Measurements from ENCODE around the gene HIF1A.
"Not testable (repeated sequence)": the region's sequence is repeated elsewhere in the genome, so short reads cannot be mapped to it uniquely, and the experiment has no call there.

HIF1A gene

GRCh38 chr14:61652526-61653262 is 42.6 kb upstream of the HIF1A start:
- TF ChIP-seq ZFX (IDR thresholded peaks at IDR 0.05; ENCODE audit: borderline replicate concordance), result no peak
- TF ChIP-seq, protein P1, sequence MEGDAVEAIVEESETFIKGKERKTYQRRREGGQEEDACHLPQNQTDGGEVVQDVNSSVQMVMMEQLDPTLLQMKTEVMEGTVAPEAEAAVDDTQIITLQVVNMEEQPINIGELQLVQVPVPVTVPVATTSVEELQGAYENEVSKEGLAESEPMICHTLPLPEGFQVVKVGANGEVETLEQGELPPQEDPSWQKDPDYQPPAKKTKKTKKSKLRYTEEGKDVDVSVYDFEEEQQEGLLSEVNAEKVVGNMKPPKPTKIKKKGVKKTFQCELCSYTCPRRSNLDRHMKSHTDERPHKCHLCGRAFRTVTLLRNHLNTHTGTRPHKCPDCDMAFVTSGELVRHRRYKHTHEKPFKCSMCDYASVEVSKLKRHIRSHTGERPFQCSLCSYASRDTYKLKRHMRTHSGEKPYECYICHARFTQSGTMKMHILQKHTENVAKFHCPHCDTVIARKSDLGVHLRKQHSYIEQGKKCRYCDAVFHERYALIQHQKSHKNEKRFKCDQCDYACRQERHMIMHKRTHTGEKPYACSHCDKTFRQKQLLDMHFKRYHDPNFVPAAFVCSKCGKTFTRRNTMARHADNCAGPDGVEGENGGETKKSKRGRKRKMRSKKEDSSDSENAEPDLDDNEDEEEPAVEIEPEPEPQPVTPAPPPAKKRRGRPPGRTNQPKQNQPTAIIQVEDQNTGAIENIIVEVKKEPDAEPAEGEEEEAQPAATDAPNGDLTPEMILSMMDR (IDR thresholded peaks at IDR 0.05), result no peak
- no peak overlapping the region for H3K27ac ChIP-seq

- no peak overlapping the region for H3K27ac ChIP-seq
- no peak for TF ChIP-seq ZFX (IDR thresholded peaks at IDR 0.05; ENCODE audit: borderline replicate concordance)
- TF ChIP-seq, protein P1 (IDR thresholded peaks at IDR 0.05), result no peak
Observed at GRCh38 chr14:61653507-61653906, 41.8 kb upstream of the HIF1A start.

- no peak overlapping the region for H3K27ac ChIP-seq
- TF ChIP-seq, protein P1 (IDR thresholded peaks at IDR 0.05), result no peak
- TF ChIP-seq ZFX (IDR thresholded peaks at IDR 0.05; ENCODE audit: borderline replicate concordance), result no peak
Observed at GRCh38 chr14:61654026-61654425, 41.3 kb upstream of the HIF1A start.

GRCh38 chr14:61655777-61656176 is 39.5 kb upstream of the HIF1A start:
- TF ChIP-seq, protein P1 (IDR thresholded peaks at IDR 0.05), result no peak
- no peak for TF ChIP-seq ZFX (IDR thresholded peaks at IDR 0.05; ENCODE audit: borderline replicate concordance)
- H3K27ac ChIP-seq, result no peak overlapping the region

- TF ChIP-seq ZFX (IDR thresholded peaks at IDR 0.05; ENCODE audit: borderline replicate concordance), result no peak
- TF ChIP-seq, protein P1 (IDR thresholded peaks at IDR 0.05), result no peak
- H3K27ac ChIP-seq, result no peak overlapping the region
Observed at GRCh38 chr14:61656341-61656740, 39.0 kb upstream of the HIF1A start.

DNA sequence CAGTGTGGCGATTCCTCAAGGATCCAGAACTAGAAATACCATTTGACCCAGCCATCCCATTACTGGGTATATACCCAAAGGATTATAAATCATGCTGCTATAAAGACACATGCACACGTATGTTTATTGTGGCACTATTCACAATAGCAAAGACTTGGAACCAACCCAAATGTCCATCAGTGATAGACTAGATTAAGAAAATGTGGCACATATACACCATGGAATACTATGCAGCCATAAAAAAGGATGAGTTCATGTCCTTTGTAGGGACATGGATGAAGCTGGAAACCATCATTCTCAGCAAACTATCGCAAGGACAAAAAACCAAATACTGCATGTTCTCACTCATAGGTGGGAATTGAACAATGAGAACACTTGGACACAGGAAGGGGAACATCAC is 37.2 kb upstream of the HIF1A start:
- H3K27ac ChIP-seq, result not testable (repeated sequence)

DNA sequence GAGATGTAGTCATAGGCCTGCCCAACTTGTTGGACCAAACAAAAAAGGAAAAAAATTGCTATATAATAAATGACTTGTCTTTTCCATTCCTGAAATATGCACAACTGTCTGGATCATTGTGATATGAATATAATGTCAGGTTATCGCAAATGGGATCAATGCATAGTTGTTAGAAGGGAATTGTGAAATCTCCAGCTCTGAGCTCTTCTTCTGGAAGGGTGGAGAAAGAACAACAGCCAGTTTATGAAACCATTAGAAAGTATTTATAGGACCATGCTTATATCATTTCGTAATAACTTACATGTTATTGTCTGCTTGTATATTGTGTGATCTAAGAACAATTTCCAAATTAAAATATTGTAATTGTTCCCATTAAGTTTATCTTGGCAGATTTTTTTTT is 35.7 kb upstream of the HIF1A start:
- TF ChIP-seq, protein P1 (IDR thresholded peaks at IDR 0.05), result no peak
- no peak for TF ChIP-seq ZFX (IDR thresholded peaks at IDR 0.05; ENCODE audit: borderline replicate concordance)
- no peak overlapping the region for H3K27ac ChIP-seq

All from 22Rv1 (cell line).